Measurements from ENCODE around the gene NSUN3.
"Not testable (repeated sequence)": the region's sequence is repeated elsewhere in the genome, so short reads cannot be mapped to it uniquely, and the experiment has no call there.

The NSUN3 gene

GRCh38 chr3:94066506-94067500 is 3.9 kb downstream of the NSUN3 start:
- DNase-seq (ENCODE audit: low read depth in 3 of 3, low spot score in 1 of 3) = no peak

DNA sequence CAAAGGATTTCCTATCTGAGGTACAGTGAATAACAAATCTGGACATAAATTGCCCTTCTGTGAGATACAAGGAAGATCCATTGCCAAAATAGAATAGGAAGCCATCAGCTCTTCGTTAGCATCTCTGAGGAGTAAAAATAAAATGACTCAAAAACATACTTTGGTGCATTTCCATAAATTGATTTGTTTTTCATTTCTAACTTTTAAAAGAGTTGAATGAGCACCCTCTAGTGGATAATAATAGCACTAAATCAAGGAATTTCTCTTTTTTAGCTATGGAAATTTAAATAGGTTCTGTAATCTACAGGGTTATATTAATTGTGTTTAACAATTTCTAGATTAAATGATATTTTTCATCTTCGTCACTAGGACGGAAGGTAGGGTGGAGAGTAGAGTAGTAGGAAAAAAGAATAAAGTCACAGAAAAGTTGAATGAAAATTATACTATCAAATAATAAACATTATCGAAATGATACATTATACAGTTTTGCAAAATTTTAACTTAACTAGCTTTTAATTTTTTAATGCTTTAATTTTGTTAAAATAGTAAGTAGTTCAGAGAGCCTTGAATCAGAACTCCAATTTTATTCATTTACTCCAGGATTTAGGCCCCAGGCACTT is 6.4 kb downstream of the NSUN3 start:
- no peak for DNase-seq (ENCODE audit: low read depth in 3 of 3, low spot score in 1 of 3)

- DNase-seq (ENCODE audit: low read depth in 3 of 3, low spot score in 1 of 3) = no peak
These were observed 7.6 kb downstream of the NSUN3 start for GRCh38 chr3:94070341-94070911.

- DNase-seq (ENCODE audit: low read depth in 3 of 3, low spot score in 1 of 3) = no peak
These were observed 8.9 kb downstream of the NSUN3 start for GRCh38 chr3:94071713-94072284.

DNA sequence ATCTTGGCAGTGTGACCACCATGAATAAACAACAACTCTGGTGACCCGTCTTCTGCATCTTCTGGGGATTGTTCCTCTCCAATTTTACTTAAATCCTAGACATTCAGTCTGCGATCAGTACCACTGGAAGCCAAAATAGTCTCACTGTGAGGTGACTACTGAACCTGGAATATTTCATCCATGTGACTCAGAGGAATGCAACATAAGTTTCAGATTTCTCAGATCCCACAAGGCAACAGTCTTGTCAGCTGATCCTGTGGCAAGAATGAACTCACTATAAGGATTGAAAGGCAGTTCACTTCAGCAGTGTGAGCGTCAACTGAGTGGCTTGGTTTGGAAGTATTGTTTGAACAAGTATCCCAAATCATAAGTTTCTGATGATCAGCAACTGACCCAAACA is 13.2 kb downstream of the NSUN3 start:
- no peak for DNase-seq (ENCODE audit: low read depth in 3 of 3, low spot score in 1 of 3)

DNA sequence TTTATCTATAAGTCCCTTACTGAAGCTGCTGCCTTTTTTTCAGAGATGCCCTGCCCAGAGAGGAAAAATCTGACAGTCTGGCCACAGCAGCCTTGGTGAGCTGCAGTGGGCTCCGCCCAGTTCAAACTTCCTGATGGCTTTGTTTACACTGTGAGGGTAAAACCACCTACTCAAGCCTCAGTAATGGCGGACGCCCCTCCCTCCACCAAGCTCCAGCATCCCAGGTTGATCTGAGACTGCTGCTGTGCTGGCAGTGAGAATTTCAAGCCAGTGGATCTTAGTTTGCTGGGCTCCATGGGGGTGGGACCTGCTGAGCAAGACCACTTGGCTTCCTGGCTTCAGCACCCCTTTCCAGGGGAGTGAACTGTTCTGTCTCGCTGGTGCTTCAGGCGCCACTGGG is 17.7 kb downstream of the NSUN3 start:
- DNase-seq (ENCODE audit: low read depth in 3 of 3, low spot score in 1 of 3) = not testable (repeated sequence)

- no peak for DNase-seq (ENCODE audit: low read depth in 3 of 3, low spot score in 1 of 3)
These were observed 19.0 kb downstream of the NSUN3 start for GRCh38 chr3:94081884-94082283.

DNA sequence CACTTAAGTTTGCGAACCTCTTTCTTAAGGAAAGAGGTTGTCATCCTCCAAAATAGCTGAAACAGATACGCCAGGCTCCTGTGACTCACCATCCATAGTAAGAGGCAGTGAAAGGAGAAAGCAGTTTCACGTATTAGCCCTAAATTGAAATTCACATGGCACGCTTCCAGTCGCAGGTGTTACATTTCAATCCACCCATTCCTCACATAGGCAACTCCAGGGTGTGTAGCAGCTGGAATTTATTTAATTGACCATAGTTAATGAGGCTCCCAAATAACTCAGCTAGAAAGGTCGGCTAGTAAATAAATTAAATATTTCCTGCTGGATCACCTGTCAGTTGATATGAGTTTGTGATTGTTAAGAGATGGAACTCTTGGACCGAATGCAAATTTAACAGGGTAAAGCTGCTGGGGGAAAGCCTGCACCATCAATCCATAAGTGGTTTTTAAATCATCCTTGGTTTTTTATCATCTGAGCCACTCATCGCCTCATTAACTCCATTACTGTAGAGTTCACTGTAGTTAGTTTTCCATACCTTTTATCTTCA is 19.6 kb downstream of the NSUN3 start:
- DNase-seq (ENCODE audit: low read depth in 3 of 3, low spot score in 1 of 3) = no peak

- DNase-seq (ENCODE audit: low read depth in 3 of 3, low spot score in 1 of 3) = no peak
These were observed 20.4 kb downstream of the NSUN3 start for GRCh38 chr3:94083261-94083660.

DNA sequence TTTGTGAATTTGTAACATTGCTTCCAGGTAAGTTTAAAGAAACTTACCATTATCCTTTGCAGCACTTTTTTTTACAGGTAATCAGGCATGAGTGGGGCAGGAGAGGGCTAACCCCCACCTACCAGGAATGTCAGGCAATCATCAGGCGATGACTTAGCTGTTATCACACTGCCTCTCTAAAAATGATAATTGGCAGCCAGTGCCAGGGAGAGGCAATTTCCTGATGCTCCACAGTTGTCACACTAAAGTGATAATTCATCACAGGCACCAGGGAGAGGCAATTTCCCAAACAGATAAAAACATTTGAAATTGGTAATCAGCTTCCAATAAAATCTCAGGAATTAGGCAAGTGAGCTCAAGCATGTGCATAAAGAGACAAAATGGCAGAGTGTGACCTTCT is 26.3 kb downstream of the NSUN3 start:
- no peak for DNase-seq (ENCODE audit: low read depth in 3 of 3, low spot score in 1 of 3)

- DNase-seq (ENCODE audit: low read depth in 3 of 3, low spot score in 1 of 3) = no peak
These were observed 29.2 kb downstream of the NSUN3 start for GRCh38 chr3:94092086-94092485.

DNA sequence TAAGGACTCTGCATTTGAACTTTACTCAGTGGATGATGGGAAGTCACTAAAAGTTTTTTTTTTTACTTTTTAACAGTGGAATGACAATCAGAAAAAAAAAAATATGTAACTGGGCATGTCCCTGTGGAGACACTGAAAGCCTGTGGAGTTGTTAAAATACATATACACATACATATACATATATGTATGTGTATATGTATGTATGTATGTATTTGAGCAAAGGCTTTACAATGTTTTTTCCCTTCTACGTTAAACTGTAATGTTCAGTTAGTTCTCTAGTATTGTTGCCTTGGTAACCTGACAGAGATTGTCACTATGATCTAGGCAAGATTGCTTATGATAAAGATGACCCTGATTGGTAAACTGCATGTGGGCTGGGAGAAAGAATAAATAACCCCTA is 30.3 kb downstream of the NSUN3 start:
- no peak for DNase-seq (ENCODE audit: low read depth in 3 of 3, low spot score in 1 of 3)

GRCh38 chr3:94095111-94095510 is 32.2 kb downstream of the NSUN3 start:
- no peak for DNase-seq (ENCODE audit: low read depth in 3 of 3, low spot score in 1 of 3)

GRCh38 chr3:94098452-94098851 is 35.6 kb downstream of the NSUN3 start:
- no peak for DNase-seq (ENCODE audit: low read depth in 3 of 3, low spot score in 1 of 3)

DNA sequence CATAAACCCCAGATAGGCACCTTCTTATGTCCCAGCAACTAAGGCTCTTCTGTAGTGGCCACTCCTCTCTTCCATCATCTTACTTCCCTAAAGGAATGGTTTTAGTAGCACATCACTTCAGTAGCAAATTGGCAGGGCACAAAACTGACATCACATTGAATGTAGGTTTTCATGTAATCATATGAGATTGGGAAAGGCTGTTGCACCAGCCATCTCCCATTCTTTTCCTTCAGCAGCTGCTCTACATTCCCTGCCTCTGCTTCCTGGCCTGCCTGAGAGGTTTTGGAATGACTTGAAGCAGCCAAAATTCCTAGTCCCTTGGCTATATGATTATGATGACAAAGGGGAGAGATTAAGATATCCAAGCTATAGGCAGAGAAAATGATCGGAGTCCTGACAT is 36.5 kb downstream of the NSUN3 start:
- DNase-seq (ENCODE audit: low read depth in 3 of 3, low spot score in 1 of 3) = no peak

- no peak for DNase-seq (ENCODE audit: low read depth in 3 of 3, low spot score in 1 of 3)
These were observed 39.0 kb downstream of the NSUN3 start for GRCh38 chr3:94101860-94102259.

DNA sequence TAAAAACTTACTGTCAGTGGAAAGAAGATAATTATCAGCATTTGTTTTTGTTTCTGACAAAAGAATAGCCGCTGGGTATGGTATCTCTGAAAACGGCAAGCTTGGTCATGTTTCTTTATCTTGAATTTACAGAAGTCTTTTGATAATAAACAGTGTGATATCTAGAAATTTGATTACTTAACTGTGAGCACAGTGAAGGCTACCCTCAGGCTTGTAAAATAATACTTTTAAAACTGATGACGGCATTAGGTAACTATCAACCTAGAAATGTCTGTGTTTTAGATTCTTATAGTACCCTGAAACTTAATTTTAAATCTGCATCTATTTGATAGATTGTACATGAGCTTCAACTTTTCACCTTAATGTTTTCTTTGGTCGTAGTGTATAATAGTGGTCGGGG is 43.4 kb downstream of the NSUN3 start:
- DNase-seq (ENCODE audit: low read depth in 3 of 3, low spot score in 1 of 3) = no peak

- DNase-seq (ENCODE audit: low read depth in 3 of 3, low spot score in 1 of 3) = not testable (repeated sequence)
These were observed 47.4 kb downstream of the NSUN3 start for GRCh38 chr3:94110232-94110631.

GRCh38 chr3:94110854-94111253 is 48.0 kb downstream of the NSUN3 start:
- no peak for DNase-seq (ENCODE audit: low read depth in 3 of 3, low spot score in 1 of 3)

DNA sequence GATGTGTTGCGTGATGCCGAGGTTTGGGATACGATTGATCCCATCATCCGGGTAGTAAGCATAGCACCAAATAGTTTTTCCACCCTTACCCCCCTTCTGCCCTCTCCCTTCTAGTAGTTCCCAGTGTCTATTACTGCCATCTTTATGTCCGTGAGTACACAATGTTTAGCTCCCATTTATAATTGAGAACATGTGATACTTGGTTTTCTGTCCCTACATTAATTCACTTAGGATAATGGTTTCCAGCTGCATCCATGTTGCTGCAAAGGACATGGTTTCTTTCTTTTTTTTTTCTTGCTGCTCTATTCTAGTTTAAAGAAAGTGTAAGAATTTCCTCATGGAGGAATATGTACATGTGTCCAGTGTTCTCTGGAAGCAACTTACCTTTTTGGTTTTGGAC is 51.8 kb downstream of the NSUN3 start:
- DNase-seq (ENCODE audit: low read depth in 3 of 3, low spot score in 1 of 3) = no peak

- no peak for DNase-seq (ENCODE audit: low read depth in 3 of 3, low spot score in 1 of 3)
These were observed 52.6 kb downstream of the NSUN3 start for GRCh38 chr3:94115482-94115881.

DNA sequence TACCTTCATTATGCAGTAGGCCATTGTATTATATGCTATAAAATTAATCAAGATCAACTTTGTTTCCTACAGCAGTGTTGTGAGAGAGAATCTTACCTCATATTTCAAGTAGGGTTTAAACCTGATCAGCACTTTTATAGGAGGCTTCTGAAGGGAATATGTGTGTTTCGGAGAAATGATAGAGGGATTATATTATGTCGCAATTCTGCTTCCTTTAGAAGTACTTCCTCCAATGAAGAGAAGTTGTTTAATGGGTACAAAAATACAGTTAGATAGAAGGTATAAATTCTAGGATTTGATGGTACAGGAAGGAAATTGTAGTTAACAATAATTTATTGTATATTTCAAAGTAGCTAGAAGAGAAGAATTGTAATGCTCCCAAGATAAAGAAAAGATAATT is 54.9 kb downstream of the NSUN3 start:
- DNase-seq (ENCODE audit: low read depth in 3 of 3, low spot score in 1 of 3) = no peak
